HG02943 (cell line): ENCODE results near the gene NLN.
"Not testable (repeated sequence)": the region's sequence is repeated elsewhere in the genome, so short reads cannot be mapped to it uniquely, and the experiment has no call there.

ENCODE experiments used
- ATAC-seq: cut with Tn5 transposase; IDR thresholded peaks from one replicate; pipeline ENCODE4 v1.9.1; 2021; ENCODE audit warnings: mild to moderate bottlenecking, low read depth, moderate library complexity; ENCODE audit not compliant: unreplicated experiment

Gene NLN

GRCh38 chr5:65769539-65769938 lies 47.5 kb downstream of the NLN start:
- ATAC-seq: no peak

DNA sequence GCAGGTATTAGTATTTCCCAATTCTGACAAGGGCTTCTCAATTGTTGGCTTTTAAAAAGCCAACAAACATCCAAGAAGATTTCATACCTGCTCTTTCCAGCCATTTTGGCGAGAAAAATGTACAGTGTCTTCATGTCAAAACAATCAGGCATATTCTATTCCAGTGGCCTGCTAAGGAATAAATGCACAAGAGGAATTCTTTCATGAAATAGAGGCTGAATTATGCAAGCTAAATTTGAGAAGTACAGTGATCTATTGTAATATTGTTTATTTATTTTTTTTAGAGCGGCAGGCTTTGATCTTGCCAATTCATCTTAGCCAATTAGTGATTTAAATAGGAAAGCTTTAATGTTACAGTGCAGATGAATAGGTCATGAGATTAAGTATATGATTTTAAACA lies 49.3 kb downstream of the NLN start:
- ATAC-seq: no peak

- not testable (repeated sequence) for ATAC-seq
These were observed 51.0 kb downstream of the NLN start for GRCh38 chr5:65772963-65773362.

GRCh38 chr5:65774346-65774745 lies 52.3 kb downstream of the NLN start:
- ATAC-seq: no peak

DNA sequence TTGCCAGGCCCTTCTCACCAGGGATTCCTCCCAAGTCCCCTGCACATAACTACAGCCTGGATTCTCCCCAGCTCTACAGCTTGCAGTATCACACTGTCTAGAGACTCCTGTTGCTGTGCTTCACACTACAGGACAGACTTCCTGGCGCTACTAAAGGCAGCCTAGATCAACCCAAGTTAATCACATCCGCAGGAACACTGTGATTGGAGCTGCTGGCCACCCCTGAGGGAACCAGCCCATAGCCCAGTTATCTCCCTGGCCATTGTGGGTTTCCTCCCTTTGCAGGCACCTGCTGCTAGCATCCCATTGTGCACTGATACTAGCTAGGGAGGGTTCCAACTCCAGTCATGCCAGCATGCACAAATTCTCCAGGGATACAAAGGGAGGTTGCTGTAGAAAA lies 53.5 kb downstream of the NLN start:
- no peak for ATAC-seq

GRCh38 chr5:65776441-65777141 lies 54.6 kb downstream of the NLN start:
- no peak for ATAC-seq

- ATAC-seq: no peak
These were observed 56.1 kb downstream of the NLN start for GRCh38 chr5:65778126-65778525.

DNA sequence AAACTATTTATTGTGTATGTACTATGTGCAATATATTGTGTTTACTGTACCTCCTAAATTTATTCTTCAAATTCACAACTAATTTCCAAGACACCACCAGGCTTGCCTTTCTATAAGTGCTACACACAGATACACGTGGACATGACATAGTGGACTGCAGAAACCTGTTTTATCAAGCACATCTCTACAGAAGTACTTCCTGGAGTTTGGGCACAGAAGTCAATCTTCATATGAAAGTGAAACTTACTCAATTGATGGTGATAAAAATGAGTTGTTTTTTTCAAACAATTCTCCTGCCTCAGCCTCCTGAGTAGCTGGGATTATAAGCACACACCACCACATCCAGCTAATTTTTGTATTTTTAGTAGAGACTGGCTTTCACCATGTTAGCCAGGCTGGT lies 57.6 kb downstream of the NLN start:
- ATAC-seq: no peak

GRCh38 chr5:65788296-65788695 lies 66.3 kb downstream of the NLN start:
- not testable (repeated sequence) for ATAC-seq

DNA sequence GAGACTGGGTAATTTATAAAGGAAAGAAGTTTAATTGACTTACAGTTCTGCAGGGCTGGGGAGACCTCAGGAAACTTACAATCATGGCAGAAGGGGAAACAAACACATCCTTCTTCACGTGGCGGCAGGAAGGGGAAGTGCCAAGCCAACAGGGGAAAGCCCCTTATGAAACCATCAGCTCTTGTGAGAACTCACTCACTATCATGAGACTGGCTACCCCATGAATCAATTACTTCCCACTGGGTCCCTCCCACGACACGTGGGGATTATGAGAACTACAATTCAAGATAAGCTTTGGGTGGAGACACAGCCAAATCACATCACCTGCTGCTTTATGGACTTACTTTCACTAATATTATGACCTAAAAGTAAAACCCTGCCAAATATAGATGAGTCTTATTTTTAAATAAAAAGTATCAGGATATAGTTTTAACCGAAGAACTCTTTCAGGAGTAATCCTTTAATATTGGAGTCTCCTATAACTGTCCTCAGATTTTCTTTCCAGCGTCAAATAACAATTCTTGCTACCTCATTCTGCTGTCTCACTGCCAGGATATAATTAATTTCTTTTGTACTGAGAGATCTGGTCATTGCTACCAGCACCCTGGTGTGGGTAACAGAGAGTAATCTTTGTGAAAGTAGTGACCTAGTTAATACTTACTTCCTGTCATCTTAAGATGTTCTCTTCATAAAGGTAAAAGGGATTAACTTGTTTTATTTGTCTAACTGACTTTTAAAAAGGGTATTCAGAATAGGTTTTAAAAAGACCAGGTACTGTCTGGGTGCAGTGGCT lies 68.6 kb downstream of the NLN start:
- ATAC-seq: no peak

DNA sequence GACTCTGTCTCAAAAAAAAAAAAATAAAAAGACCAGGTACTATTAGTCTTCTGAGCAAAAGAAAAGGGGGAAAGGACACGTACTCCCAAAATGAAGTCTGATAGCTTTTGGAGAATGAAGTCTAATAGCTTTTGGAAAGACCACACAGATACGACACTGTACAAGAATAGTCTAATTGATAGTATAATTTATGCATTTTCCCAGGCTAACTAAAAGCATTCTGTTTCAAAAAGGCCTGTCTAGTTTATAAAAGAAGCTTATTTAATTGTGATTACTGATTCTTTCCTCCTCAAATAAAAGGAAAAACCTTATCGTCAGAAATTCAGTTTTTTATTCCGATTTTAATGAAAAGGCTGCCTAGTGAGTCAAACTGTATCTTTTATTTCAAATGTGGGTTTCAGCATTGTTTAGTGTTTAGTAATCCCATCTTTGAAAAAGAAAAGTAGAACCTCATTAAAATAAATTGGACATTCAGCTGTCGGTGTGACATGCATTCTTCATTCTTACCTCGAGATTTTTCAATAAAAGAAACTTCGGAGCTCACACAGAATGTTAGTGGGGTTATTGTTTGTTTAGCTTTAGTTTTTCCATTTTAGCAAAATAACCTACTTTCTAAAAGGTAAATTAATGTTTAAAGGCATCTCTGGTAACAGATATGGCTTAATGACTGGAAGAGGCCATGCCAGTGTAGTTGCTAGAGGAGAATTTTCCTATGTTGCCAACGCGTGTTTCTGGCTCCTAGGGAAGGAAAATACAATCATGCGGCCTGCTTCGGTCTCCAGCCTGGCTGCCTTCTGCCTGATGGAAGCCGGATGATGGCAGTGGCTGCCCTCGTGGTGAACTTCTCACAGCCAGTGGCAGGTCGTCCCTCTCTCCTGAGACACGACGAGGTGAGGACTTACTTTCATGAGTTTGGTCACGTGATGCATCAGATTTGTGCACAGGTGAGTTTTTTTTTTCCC lies 70.0 kb downstream of the NLN start:
- ATAC-seq: no peak

DNA sequence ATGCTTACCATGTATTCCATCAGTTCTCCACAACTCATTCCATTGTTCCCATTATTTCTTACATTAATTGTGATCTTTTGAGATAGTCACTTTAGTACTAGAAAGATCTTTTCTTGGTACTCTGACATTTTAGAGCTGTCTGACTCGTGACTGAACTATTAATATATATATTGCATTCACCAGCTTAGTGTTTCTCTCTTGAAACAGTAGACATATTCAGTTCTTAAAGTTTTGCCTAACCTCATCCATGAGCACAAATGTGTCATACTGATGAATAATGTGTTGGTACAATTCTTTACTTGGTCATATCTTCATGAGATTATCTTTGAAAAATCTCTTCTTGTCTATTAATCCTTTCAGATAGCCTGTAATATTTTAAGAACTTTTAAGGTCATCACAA lies 74.3 kb downstream of the NLN start:
- ATAC-seq: no peak

DNA sequence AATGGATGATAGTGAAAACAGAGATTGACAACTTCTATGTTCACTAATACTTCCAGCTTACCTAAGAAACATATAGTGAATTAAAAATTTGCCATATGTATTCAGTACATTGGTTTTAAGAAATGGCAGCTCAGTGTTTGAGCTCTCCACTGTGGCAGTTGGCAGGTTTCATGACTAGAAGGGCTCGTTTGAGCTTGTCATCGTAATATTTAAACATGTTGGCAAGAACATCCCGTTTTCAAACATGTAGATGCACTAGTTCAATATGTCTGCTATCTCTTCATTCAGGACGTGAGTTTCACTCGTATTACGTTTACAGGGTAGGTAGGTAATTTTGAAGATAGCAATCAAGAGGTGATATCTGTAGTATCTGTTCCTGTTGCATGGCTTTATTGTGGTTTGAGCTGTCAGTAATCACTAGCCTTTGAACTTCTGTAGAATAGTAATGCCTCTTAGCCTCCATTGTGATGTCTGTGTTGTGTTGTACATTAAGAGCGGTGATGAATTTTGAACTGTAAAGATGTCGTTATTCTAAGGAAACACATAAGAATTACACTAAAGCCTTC lies 74.8 kb downstream of the NLN start:
- no peak for ATAC-seq

GRCh38 chr5:65797481-65797880 lies 75.5 kb downstream of the NLN start:
- ATAC-seq: no peak

- ATAC-seq: no peak
These were observed 77.9 kb downstream of the NLN start for GRCh38 chr5:65799857-65800256.

GRCh38 chr5:65800775-65801174 lies 78.8 kb downstream of the NLN start:
- no peak for ATAC-seq

- ATAC-seq: no peak
These were observed 79.4 kb downstream of the NLN start for GRCh38 chr5:65801352-65801783.

- no peak for ATAC-seq
These were observed 80.1 kb downstream of the NLN start for GRCh38 chr5:65802080-65802479.

DNA sequence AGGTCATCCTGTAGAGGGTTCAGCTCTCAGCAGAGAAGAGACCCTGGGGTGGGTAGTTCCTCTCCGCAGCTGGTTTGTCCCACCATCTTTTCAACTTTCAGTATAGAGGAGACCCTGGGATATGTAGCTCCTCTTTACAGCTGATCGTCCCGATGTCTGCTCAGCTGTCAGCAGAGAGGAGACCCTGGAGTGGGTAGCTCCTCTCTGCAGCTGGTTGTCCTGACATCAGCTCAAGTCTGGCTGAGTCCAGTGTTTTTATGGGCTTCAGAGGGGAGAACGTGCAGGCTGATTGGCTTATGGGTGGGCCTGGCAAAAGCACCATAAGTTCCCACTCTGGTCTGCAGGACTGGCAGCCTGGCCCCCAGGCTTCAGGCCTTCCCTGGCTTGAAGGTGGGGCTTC lies 80.8 kb downstream of the NLN start:
- ATAC-seq: no peak

- ATAC-seq: no peak
These were observed 81.8 kb downstream of the NLN start for GRCh38 chr5:65803699-65804391.
